GM19468 (cell line): ENCODE data around the gene RNH1.
"Not testable (repeated sequence)": the region's sequence is repeated elsewhere in the genome, so short reads cannot be mapped to it uniquely, and the experiment has no call there.

Experiments used
- ATAC-seq: cut with Tn5 transposase; IDR thresholded peaks from one replicate; pipeline ENCODE4 v1.9.1; 2021; ENCODE audit warnings: mild to moderate bottlenecking, moderate library complexity, moderate number of reproducible peaks; ENCODE audit not compliant: unreplicated experiment; ENCODE audit errors: extremely low read depth

RNH1 gene

GRCh38 chr11:526192-526591 is 19.1 kb upstream of the RNH1 start:
- no peak for ATAC-seq

- ATAC-seq, result no peak
Measured at GRCh38 chr11:521177-521688, 14.2 kb upstream of the RNH1 start.

GRCh38 chr11:520428-521176 is 13.6 kb upstream of the RNH1 start:
- no peak for ATAC-seq

- no peak for ATAC-seq
Measured at GRCh38 chr11:518463-519202, 11.6 kb upstream of the RNH1 start.

- ATAC-seq, result not testable (repeated sequence)
Measured at GRCh38 chr11:516918-517685, 10.1 kb upstream of the RNH1 start.

- ATAC-seq, result no peak
Measured at GRCh38 chr11:516400-516799, 9.4 kb upstream of the RNH1 start.

- ATAC-seq, result no peak
Measured at GRCh38 chr11:515131-515530, 8.1 kb upstream of the RNH1 start.

- ATAC-seq, result no peak
Measured at GRCh38 chr11:514606-515005, 7.6 kb upstream of the RNH1 start.

GRCh38 chr11:512761-513595 is 5.9 kb upstream of the RNH1 start:
- ATAC-seq, result no peak

- ATAC-seq, result no peak
Measured at GRCh38 chr11:508956-509355, 1.9 kb upstream of the RNH1 start.

- ATAC-seq, result no peak
Measured at GRCh38 chr11:507727-508515, 879 bp upstream of the RNH1 start.

- ATAC-seq, result peak; percentile 51
Measured at GRCh38 chr11:506238-506994, 626 bp downstream of the RNH1 start.

- no peak for ATAC-seq
Measured at GRCh38 chr11:504994-505344, 2.1 kb downstream of the RNH1 start.

GRCh38 chr11:504053-504993 is 2.7 kb downstream of the RNH1 start:
- ATAC-seq, result no peak

GRCh38 chr11:503179-503981 is 3.7 kb downstream of the RNH1 start:
- no peak for ATAC-seq

- ATAC-seq, result no peak
Measured at GRCh38 chr11:502288-503178, 4.5 kb downstream of the RNH1 start.
